ENCODE results near the gene PPIA.

The PPIA gene

GRCh38 chr7:44750921-44751571 lies 45.4 kb upstream of the PPIA start:
- H3K27ac ChIP-seq (ENCODE audit: low read depth, low read length, poor library complexity, severe bottlenecking) = peak overlapping the region; percentile 76
- peaks cover 43% of the 10 kb centered on the region for H3K4me1 ChIP-seq (ENCODE audit: insufficient read depth, low read length, severe bottlenecking)
- no peaks in the 10 kb centered on the region for H3F3A ChIP-seq (ENCODE audit: insufficient read depth, low read length)
- peak overlapping the region; percentile 85 for H3K4me3 ChIP-seq (ENCODE audit: low read depth, low read length, poor library complexity, severe bottlenecking)
- H3K27me3 ChIP-seq (ENCODE audit: insufficient read depth, low read length) = no peaks in the 10 kb centered on the region
- peak overlapping the region; percentile 78 for H3K4me2 ChIP-seq (ENCODE audit: low read length)
- TF ChIP-seq EZH2 (IDR thresholded peaks at IDR 0.05; ENCODE audit: borderline replicate concordance, low read length) = no peak
- TF ChIP-seq, protein P1, sequence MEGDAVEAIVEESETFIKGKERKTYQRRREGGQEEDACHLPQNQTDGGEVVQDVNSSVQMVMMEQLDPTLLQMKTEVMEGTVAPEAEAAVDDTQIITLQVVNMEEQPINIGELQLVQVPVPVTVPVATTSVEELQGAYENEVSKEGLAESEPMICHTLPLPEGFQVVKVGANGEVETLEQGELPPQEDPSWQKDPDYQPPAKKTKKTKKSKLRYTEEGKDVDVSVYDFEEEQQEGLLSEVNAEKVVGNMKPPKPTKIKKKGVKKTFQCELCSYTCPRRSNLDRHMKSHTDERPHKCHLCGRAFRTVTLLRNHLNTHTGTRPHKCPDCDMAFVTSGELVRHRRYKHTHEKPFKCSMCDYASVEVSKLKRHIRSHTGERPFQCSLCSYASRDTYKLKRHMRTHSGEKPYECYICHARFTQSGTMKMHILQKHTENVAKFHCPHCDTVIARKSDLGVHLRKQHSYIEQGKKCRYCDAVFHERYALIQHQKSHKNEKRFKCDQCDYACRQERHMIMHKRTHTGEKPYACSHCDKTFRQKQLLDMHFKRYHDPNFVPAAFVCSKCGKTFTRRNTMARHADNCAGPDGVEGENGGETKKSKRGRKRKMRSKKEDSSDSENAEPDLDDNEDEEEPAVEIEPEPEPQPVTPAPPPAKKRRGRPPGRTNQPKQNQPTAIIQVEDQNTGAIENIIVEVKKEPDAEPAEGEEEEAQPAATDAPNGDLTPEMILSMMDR (IDR thresholded peaks at IDR 0.05; ENCODE audit: low read length) = no peak
- H3K79me2 ChIP-seq (ENCODE audit: insufficient read depth, low read length) = peaks cover 18% of the 10 kb centered on the region; the same call in 1 of the 2 replicates
- H2AFZ ChIP-seq (ENCODE audit: low read length) = no peak overlapping the region
- peaks cover 1% of the 10 kb centered on the region; the same call in 1 of the 2 replicates for H3K36me3 ChIP-seq (ENCODE audit: insufficient read depth, low read length)
- no peaks in the 10 kb centered on the region for H3K9me2 ChIP-seq (ENCODE audit: low read depth, low read length)
- H3K9ac ChIP-seq (ENCODE audit: low read length) = peak overlapping the region; percentile 28; the same call in 1 of the 2 replicates
- H4K20me1 ChIP-seq (ENCODE audit: insufficient read depth, low read length) = no peaks in the 10 kb centered on the region
- no peaks in the 10 kb centered on the region for H3K9me3 ChIP-seq (ENCODE audit: low read length)

- Histone ChIP-seq H3K4me3 (ENCODE audit: low read depth, low read length, poor library complexity, severe bottlenecking) (no peak overlapping the region), H3K9me2 (ENCODE audit: low read depth, low read length) (no peaks in the 10 kb centered on the region), H3F3A (ENCODE audit: insufficient read depth, low read length) (no peaks in the 10 kb centered on the region), H3K9me3 (ENCODE audit: low read length) (no peaks in the 10 kb centered on the region), H3K9ac (ENCODE audit: low read length) (no peak overlapping the region), H3K4me1 (ENCODE audit: insufficient read depth, low read length, severe bottlenecking) (peaks cover 40% of the 10 kb centered on the region), H2AFZ (ENCODE audit: low read length) (no peak overlapping the region), H3K36me3 (ENCODE audit: insufficient read depth, low read length) (peaks cover 17% of the 10 kb centered on the region), H4K20me1 (ENCODE audit: insufficient read depth, low read length) (no peaks in the 10 kb centered on the region), H3K27ac (ENCODE audit: low read depth, low read length, poor library complexity, severe bottlenecking) (no peak overlapping the region), H3K27me3 (ENCODE audit: insufficient read depth, low read length) (no peaks in the 10 kb centered on the region), H3K4me2 (ENCODE audit: low read length) (no peak overlapping the region), H3K79me2 (ENCODE audit: insufficient read depth, low read length) (peaks cover 18% of the 10 kb centered on the region; the same call in 1 of the 2 replicates)
- TF ChIP-seq, protein P1 (IDR thresholded peaks at IDR 0.05; ENCODE audit: low read length) = no peak
- TF ChIP-seq EZH2 (IDR thresholded peaks at IDR 0.05; ENCODE audit: borderline replicate concordance, low read length) = no peak
Measured at GRCh38 chr7:44752822-44753221, 43.7 kb upstream of the PPIA start.

GRCh38 chr7:44754802-44755697 lies 41.4 kb upstream of the PPIA start:
- no peak overlapping the region for H3K9ac ChIP-seq (ENCODE audit: low read length)
- H3K27ac ChIP-seq (ENCODE audit: low read depth, low read length, poor library complexity, severe bottlenecking) = no peak overlapping the region

More at GRCh38 chr7:44754802-44755697, 41.4 kb upstream of the PPIA start:
- H3K9me3 ChIP-seq (ENCODE audit: low read length) = no peaks in the 10 kb centered on the region
- H2AFZ ChIP-seq (ENCODE audit: low read length) = no peak overlapping the region
- H4K20me1 ChIP-seq (ENCODE audit: insufficient read depth, low read length) = no peaks in the 10 kb centered on the region
- peaks cover 14% of the 10 kb centered on the region; the same call in 1 of the 2 replicates for H3K79me2 ChIP-seq (ENCODE audit: insufficient read depth, low read length)
- no peak overlapping the region for H3K4me3 ChIP-seq (ENCODE audit: low read depth, low read length, poor library complexity, severe bottlenecking)
- peaks cover 28% of the 10 kb centered on the region for H3K4me1 ChIP-seq (ENCODE audit: insufficient read depth, low read length, severe bottlenecking)
- no peaks in the 10 kb centered on the region for H3F3A ChIP-seq (ENCODE audit: insufficient read depth, low read length)
- H3K27me3 ChIP-seq (ENCODE audit: insufficient read depth, low read length) = no peaks in the 10 kb centered on the region
- no peak overlapping the region for H3K4me2 ChIP-seq (ENCODE audit: low read length)
- H3K36me3 ChIP-seq (ENCODE audit: insufficient read depth, low read length) = peaks cover 33% of the 10 kb centered on the region
- H3K9me2 ChIP-seq (ENCODE audit: low read depth, low read length) = no peaks in the 10 kb centered on the region
- no peak for TF ChIP-seq EZH2 (IDR thresholded peaks at IDR 0.05; ENCODE audit: borderline replicate concordance, low read length)

All from OCI-LY1 (cell line).